Activated CD4-positive, alpha-beta T cell treated with anti-CD3 and anti-CD28 coated beads, Interleukin-2, Interleukin-6, amounts not matched to agents 100 ng/mL and 50 ng/mL, durations not matched to agents 16 hours and 8 hours (primary cell): ENCODE results near the gene BRI3.
"Not testable (repeated sequence)": the region's sequence is repeated elsewhere in the genome, so short reads cannot be mapped to it uniquely, and the experiment has no call there.

Experiments used
- DNase-seq: peaks from one replicate; pipeline ENCODE4 v3.0.0-alpha.2; 2020

BRI3 gene

GRCh38 chr7:98315994-98316527 is 34.6 kb downstream of the BRI3 start:
- not testable (repeated sequence) for DNase-seq

- DNase-seq = no peak
Observed at GRCh38 chr7:98317366-98318040, 36.0 kb downstream of the BRI3 start.

- DNase-seq = no peak
Observed at GRCh38 chr7:98319176-98319575, 37.7 kb downstream of the BRI3 start.

GRCh38 chr7:98321301-98321700 is 39.8 kb downstream of the BRI3 start:
- no peak for DNase-seq

- DNase-seq = no peak
Observed at GRCh38 chr7:98322331-98323270, 41.1 kb downstream of the BRI3 start.

DNA sequence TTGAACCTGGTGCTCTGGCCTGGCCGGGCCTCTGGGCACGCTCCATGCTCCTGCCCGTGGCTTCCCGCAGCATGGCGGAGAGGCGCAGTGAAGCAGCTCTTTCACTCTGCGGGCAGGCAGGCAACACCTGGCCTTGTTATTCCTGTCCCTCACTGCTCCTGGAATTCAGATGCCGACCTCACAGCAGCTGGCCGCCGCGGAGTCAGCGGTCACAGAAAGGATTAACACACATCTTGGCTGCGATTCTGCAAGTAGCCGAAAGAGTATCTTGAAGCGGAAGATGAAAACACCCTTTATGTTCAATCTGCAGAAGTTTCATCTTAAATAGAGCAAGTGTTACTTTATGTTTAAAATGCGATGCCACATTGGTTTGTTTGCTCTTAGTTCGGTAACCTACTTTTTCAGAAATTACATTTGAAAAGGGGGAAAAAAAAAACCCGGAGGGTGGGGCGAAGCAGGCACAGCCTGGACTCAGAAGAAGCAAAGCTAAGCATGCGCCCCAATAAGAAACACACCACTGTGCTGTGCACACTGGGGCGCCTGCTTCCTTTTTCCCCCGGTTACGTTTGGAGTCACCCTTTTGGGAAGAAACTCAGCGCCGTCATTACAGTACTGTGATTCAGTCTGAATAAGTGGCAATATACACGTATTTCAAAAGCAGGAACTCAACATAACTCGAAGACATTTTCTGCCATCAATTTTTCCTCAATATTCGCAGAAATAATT is 42.3 kb downstream of the BRI3 start:
- DNase-seq = no peak

GRCh38 chr7:98324782-98325181 is 43.3 kb downstream of the BRI3 start:
- no peak for DNase-seq

DNA sequence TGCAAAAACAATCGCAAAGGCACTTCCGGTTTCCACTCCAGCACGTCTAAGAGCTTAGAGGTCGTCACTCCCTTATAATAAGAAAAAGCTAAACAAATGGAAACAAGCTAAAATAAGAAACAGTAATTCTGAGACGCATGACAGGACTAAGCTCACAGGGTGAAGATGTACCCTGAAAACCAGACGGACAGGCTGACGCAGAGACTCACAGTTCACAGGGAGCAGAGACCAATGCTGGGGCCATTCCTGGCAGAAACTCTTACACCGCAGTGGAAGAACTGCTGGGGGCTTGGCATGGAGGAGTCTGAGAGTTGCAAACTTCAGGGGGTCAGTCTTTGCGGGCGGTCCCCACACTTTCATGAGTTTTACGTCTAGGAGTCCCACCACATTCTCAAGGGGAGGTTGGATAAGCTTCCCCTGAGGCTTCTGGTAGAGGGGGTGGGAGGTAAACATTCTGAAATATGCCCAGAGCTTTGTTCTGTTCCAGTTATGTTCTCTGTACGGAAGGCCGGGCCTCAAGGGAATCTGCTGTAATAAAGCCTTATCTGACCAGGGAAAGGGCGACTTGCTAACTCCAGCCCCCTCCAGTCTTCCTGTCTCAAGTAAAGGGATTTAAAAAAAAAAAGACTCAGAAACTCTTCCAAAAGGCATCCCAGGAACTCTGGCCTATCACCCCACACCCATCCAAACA is 47.8 kb downstream of the BRI3 start:
- DNase-seq = no peak

DNA sequence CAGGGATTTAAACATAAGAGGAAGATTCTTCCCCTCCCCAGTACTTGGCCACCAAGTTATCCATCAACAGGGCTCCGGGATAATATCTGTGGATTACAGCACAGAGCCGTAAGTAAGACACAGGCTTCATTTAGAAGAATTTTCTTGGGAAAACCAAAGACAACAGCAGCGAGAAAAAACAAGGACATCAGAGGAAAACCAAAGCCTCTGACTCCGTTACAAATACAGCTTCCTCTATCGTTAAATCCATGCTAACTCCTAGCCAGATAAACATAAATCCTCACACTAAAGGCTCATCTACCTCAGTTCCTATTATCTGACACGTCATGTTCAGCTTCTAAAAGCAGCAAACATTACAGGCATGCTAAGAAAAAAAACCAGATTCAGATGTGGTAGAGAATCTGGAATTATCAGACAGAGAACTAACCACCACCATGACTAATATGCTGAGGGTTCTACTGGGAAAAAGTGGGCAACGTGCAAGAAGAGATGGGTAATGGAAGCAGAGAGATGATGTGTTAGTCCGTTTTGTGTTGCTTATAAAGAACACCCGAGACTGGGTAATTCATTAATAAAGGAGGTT is 48.4 kb downstream of the BRI3 start:
- DNase-seq = no peak

GRCh38 chr7:98330926-98331529 is 49.5 kb downstream of the BRI3 start:
- no peak for DNase-seq

- DNase-seq = no peak
Observed at GRCh38 chr7:98334081-98334480, 52.6 kb downstream of the BRI3 start.

- no peak for DNase-seq
Observed at GRCh38 chr7:98335411-98335977, 54.0 kb downstream of the BRI3 start.

DNA sequence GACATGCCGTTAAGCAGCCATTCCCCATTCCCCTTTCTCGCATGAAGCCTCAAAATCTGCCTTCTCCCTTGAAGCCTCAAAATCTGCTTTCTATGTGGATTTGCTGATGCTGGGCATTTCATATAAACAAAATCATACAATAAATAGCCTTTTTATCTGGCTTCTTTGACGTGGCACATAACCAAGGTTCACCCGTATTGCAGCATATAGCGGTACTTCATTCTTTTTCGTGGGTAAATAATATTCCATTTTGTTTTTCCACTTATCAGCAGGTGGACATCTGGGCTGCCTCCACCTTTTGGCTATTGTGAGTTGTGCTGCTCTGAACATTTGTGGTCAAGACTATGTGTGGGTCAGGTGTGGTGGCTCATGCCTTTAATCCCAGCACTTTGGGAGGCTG is 57.0 kb downstream of the BRI3 start:
- no peak for DNase-seq

GRCh38 chr7:98339043-98339442 is 57.6 kb downstream of the BRI3 start:
- DNase-seq = no peak

DNA sequence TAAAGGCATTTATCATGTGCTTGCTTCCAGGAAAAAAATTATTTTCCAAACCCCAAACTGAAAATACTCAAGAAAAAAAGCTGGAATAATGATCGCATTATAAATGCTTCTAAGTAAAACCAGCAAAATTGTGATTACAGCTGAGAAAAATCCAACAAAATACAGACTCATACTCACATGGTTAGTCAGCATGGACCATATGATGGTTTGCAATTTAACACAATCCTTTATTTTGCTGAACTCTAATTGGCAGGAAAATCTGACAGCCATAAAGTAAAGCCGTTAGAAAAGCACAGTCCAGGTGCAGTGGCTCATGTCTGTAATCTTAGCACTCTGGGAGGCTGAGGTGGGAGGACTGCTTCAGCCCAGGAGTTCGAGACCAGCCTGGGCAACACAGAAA is 59.6 kb downstream of the BRI3 start:
- DNase-seq = no peak
